HL-60 (cell line): ENCODE measurements around the gene TOGARAM2.

Source experiments
- CTCF ChIP-seq: IDR thresholded peaks from one replicate; pipeline ENCODE4 v1.5.1; 2011; ENCODE audit warnings: low read length, control low read depth, inconsistent platforms; ENCODE audit not compliant: insufficient read depth
- GABPA ChIP-seq: IDR thresholded peaks from 2 replicates; pipeline ENCODE4 v1.6.1; 2012; ENCODE audit warnings: low read depth
- POLR2AphosphoS5 ChIP-seq: IDR thresholded peaks from 2 replicates; pipeline ENCODE4 v1.6.1; 2012; ENCODE audit warnings: low read depth

GRCh38 chr2:29042561-29043075 lies 61.5 kb downstream of the TOGARAM2 start:
- TF ChIP-seq CTCF (no peak), POLR2AphosphoS5 (no peak), GABPA (no peak)
